HepG2 (cell line): ENCODE measurements around the gene GON4L. TPM values are rescaled to one million over a fixed set of nuclear protein-coding genes. Genes with fewer than 3 reads are reported as not detected.
A peak's percentile ranks its signal among the peaks of the same experiment; 100 is the strongest.

Experiments
- CHD2 ChIP-seq: IDR thresholded peaks from 2 replicates; pipeline ENCODE4 v1.6.1; 2011; ENCODE audit warnings: low read depth, low read length, improper control_type of control experiment
- DNMT1 ChIP-seq: sonication (generic); formaldehyde crosslinking; IDR thresholded peaks from 2 replicates; pipeline ENCODE4 v1.5.1; 2020; ENCODE audit warnings: mild to moderate bottlenecking, missing genetic modification reagents
- FLYWCH1 ChIP-seq: sonication (generic); formaldehyde crosslinking; IDR thresholded peaks from 2 replicates; pipeline ENCODE4 v1.8.1; 2023; ENCODE audit warnings: mild to moderate bottlenecking, missing genetic modification reagents
- FOXC1 ChIP-seq: sonication (generic); formaldehyde crosslinking; IDR thresholded peaks from 2 replicates; pipeline ENCODE4 v1.8.0; 2022; ENCODE audit warnings: mild to moderate bottlenecking, missing genetic modification reagents, borderline replicate concordance
- GFI1 ChIP-seq: sonication (generic); formaldehyde crosslinking; IDR thresholded peaks from 2 replicates; pipeline ENCODE4 v1.5.0; 2020; ENCODE audit warnings: missing genetic modification reagents, mild to moderate bottlenecking, borderline replicate concordance
- HCFC1 ChIP-seq: fragments of 150-350 bp; IDR thresholded peaks from 2 replicates; pipeline ENCODE4 v1.6.1; 2014; ENCODE audit warnings: low read depth, low read length
- HNF4G ChIP-seq, 2 experiments: sonication (generic) in 1 of 2; formaldehyde crosslinking in 1 of 2; IDR thresholded peaks; 2 replicates each; pipeline versions ENCODE4 v1.4.0 to v1.6.1; 2011 to 2020; ENCODE audit warnings: borderline replicate concordance in 2 of 2, low read depth in 2 of 2, mild to moderate bottlenecking in 2 of 2, low read length in 1 of 2, missing genetic modification reagents in 1 of 2, moderate library complexity in 1 of 2
- RXRA ChIP-seq: sonication (generic); formaldehyde crosslinking; IDR thresholded peaks from 2 replicates; pipeline ENCODE4 v1.5.1; 2020; ENCODE audit warnings: missing genetic modification reagents
- SRSF1 ChIP-seq: fragments of 200-400 bp; formaldehyde crosslinking; optimal IDR thresholded peaks from 2 replicates; pipeline ENCODE3; 2017; ENCODE audit warnings: mild to moderate bottlenecking, low read depth, low read length, moderate library complexity
- TBL1XR1 ChIP-seq: fragments of 150-350 bp; IDR thresholded peaks from 2 replicates; pipeline ENCODE4 v1.6.1; 2014; ENCODE audit warnings: borderline replicate concordance, low read length; ENCODE audit not compliant: partially characterized antibody
- U2AF2 ChIP-seq: fragments of 200-400 bp; formaldehyde crosslinking; IDR thresholded peaks from 2 replicates; pipeline ENCODE4 v1.6.1; 2017; ENCODE audit warnings: low read depth, mild to moderate bottlenecking, low read length
- ZFX ChIP-seq: sonication (generic); formaldehyde crosslinking; IDR thresholded peaks from 2 replicates; pipeline ENCODE4 v1.4.0; 2020; ENCODE audit warnings: mild to moderate bottlenecking, low read depth, missing genetic modification reagents, moderate library complexity
- ZNF232 ChIP-seq: sonication (generic); formaldehyde crosslinking; IDR thresholded peaks from 2 replicates; pipeline ENCODE4 v1.4.0; 2020; ENCODE audit warnings: missing genetic modification reagents, borderline replicate concordance
- ZNF256 ChIP-seq: sonication (generic); formaldehyde crosslinking; conservative IDR thresholded peaks from 2 replicates; pipeline ENCODE4 v1.4.0; 2020; ENCODE audit warnings: missing genetic modification reagents
- ZNF296 ChIP-seq: sonication (generic); formaldehyde crosslinking; conservative IDR thresholded peaks from 2 replicates; pipeline ENCODE4 v1.5.0; 2020; ENCODE audit warnings: mild to moderate bottlenecking, missing genetic modification reagents
- ZNF343 ChIP-seq: sonication (generic); formaldehyde crosslinking; IDR thresholded peaks from 2 replicates; pipeline ENCODE4 v1.4.0; 2020; ENCODE audit warnings: mild to moderate bottlenecking, missing genetic modification reagents
- ZNF44 ChIP-seq: sonication (generic); formaldehyde crosslinking; IDR thresholded peaks from 2 replicates; pipeline ENCODE4 v1.5.1; 2020; ENCODE audit warnings: mild to moderate bottlenecking, missing genetic modification reagents
- ZNF557 ChIP-seq: sonication (generic); formaldehyde crosslinking; IDR thresholded peaks from 2 replicates; pipeline ENCODE4 v1.4.0; 2020; ENCODE audit warnings: missing genetic modification reagents
- ZNF564 ChIP-seq: sonication (generic); formaldehyde crosslinking; IDR thresholded peaks from 2 replicates; pipeline ENCODE4 v1.8.1; 2023; ENCODE audit warnings: mild to moderate bottlenecking, missing genetic modification reagents
- ZNF75D ChIP-seq: sonication (generic); formaldehyde crosslinking; IDR thresholded peaks from 2 replicates; pipeline ENCODE4 v1.8.1; 2023; ENCODE audit warnings: missing genetic modification reagents, mild to moderate bottlenecking, borderline replicate concordance
- ZNF790 ChIP-seq: sonication (generic); formaldehyde crosslinking; IDR thresholded peaks from 2 replicates; pipeline ENCODE4 v1.8.0; 2022; ENCODE audit warnings: missing genetic modification reagents, mild to moderate bottlenecking, borderline replicate concordance
- ZNF841 ChIP-seq: sonication (generic); formaldehyde crosslinking; IDR thresholded peaks from 2 replicates; pipeline ENCODE4 v1.8.1; 2023; ENCODE audit warnings: missing genetic modification reagents, borderline replicate concordance
- polyA plus RNA-seq, 8 experiments: library from polyadenylated mRNA; depleted of rRNA in 3 of 8; stranded (reverse) in 7 of 8; unstranded in 1 of 8; fragments of >200 nt; fragmentation: Illumina TruSeq in 4 of 8; extraction: Trizol in 4 of 8; gene quantifications; 2 replicates each; pipeline versions ENCODE4 v1.2.1 to v1.2.3, GENCODE V29; 2011 to 2016; ENCODE audit warnings: low read depth in 4 of 8, missing spikeins in 1 of 8, mixed read lengths in 1 of 8; ENCODE audit not compliant: insufficient read depth in 1 of 8
- total RNA-seq, 5 experiments: library from RNA; depleted of rRNA; stranded (reverse); fragments of >200 nt; fragmentation: Illumina TruSeq; extraction: Trizol; gene quantifications; 2 replicates each; pipeline ENCODE4 v1.2.3, GENCODE V29; 2016; ENCODE audit warnings: low read depth in 1 of 5
- TF ChIP-seq, protein P1 (sequence below): sonication (generic); formaldehyde crosslinking; IDR thresholded peaks from 2 replicates; pipeline ENCODE4 v1.4.0; 2020; ENCODE audit warnings: mild to moderate bottlenecking, low read depth, missing genetic modification reagents
- TF ChIP-seq, protein P2 (sequence below): sonication (generic); formaldehyde crosslinking; IDR thresholded peaks from 2 replicates; pipeline ENCODE4 v1.4.0; 2020; ENCODE audit warnings: mild to moderate bottlenecking, missing genetic modification reagents, borderline replicate concordance
- TF ChIP-seq, protein P3 (sequence below): sonication (generic); formaldehyde crosslinking; IDR thresholded peaks from 2 replicates; pipeline ENCODE4 v1.8.0; 2022; ENCODE audit warnings: mild to moderate bottlenecking, missing genetic modification reagents; ENCODE audit not compliant: insufficient replicate concordance

GON4L gene
- total and polyA plus RNA-seq, 2 of the 13 experiments (the other 11 are each of a cell fraction or from before 2014, with no cell fraction given), result 14.6 to 19.6 TPM

DNA sequence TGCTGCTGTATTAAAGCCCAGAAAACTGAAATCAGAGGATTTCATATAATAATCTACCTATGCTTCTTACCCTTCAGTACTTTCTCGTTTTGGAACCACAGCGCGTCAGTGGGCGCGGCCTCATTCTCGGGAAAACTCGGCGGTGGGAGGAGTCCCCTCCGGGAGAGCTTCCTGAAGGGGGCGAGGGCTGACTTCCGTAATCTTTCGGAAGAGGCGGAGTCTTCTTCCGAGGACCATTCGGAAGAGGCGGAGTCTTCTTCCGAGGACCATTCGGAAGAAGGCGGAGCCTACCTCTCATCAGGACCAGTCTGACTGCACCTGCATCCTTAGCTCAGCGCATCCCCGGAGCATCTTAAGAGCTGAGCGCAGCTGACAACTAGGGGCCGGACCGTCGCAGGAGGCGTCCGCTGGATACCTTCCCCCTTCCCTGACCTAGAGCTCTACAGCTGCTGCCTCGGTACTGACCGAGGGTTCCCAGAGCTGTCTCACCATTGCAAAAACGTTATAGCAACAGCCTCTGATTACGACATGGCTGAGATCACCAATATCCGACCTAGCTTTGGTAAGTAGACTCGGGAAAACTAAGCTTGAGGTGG is 2.3 kb upstream of the GON4L start, which contains the start of gene SYT11 (continued):
- TF ChIP-seq, protein P1, sequence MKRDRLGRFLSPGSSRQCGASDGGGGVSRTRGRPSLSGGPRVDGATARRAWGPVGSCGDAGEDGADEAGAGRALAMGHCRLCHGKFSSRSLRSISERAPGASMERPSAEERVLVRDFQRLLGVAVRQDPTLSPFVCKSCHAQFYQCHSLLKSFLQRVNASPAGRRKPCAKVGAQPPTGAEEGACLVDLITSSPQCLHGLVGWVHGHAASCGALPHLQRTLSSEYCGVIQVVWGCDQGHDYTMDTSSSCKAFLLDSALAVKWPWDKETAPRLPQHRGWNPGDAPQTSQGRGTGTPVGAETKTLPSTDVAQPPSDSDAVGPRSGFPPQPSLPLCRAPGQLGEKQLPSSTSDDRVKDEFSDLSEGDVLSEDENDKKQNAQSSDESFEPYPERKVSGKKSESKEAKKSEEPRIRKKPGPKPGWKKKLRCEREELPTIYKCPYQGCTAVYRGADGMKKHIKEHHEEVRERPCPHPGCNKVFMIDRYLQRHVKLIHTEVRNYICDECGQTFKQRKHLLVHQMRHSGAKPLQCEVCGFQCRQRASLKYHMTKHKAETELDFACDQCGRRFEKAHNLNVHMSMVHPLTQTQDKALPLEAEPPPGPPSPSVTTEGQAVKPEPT, result no peak
- TF ChIP-seq ZNF557, result no peak
- TF ChIP-seq ZNF296, result no peak
- TF ChIP-seq TBL1XR1, result no peak
- TF ChIP-seq HCFC1, result peak; percentile 14; the same call in 1 of the 2 replicates
- no peak for TF ChIP-seq ZNF75D
- no peak for TF ChIP-seq ZNF232 (CRISPR knock-in tag)
- no peak for TF ChIP-seq HNF4G (IDR thresholded peaks at IDR 0.05; ENCODE audit: borderline replicate concordance, low read depth, low read length)
- no peak for TF ChIP-seq HNF4G (CRISPR knock-in tag; IDR thresholded peaks at IDR 0.05; ENCODE audit: borderline replicate concordance, low read depth)
- TF ChIP-seq FLYWCH1 (CRISPR knock-in tag), result no peak
- no peak for TF ChIP-seq CHD2
- no peak for TF ChIP-seq ZNF256 (CRISPR knock-in tag)
- TF ChIP-seq, protein P2, sequence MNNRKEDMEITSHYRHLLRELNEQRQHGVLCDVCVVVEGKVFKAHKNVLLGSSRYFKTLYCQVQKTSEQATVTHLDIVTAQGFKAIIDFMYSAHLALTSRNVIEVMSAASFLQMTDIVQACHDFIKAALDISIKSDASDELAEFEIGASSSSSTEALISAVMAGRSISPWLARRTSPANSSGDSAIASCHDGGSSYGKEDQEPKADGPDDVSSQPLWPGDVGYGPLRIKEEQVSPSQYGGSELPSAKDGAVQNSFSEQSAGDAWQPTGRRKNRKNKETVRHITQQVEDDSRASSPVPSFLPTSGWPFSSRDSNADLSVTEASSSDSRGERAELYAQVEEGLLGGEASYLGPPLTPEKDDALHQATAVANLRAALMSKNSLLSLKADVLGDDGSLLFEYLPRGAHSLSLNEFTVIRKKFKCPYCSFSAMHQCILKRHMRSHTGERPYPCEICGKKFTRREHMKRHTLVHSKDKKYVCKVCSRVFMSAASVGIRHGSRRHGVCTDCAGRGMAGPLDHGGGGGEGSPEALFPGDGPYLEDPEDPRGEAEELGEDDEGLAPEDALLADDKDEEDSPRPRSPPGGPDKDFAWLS (CRISPR knock-in tag), result no peak
- TF ChIP-seq ZNF790 (CRISPR knock-in tag), result no peak
- TF ChIP-seq FOXC1 (CRISPR knock-in tag), result no peak
- TF ChIP-seq, protein P3, sequence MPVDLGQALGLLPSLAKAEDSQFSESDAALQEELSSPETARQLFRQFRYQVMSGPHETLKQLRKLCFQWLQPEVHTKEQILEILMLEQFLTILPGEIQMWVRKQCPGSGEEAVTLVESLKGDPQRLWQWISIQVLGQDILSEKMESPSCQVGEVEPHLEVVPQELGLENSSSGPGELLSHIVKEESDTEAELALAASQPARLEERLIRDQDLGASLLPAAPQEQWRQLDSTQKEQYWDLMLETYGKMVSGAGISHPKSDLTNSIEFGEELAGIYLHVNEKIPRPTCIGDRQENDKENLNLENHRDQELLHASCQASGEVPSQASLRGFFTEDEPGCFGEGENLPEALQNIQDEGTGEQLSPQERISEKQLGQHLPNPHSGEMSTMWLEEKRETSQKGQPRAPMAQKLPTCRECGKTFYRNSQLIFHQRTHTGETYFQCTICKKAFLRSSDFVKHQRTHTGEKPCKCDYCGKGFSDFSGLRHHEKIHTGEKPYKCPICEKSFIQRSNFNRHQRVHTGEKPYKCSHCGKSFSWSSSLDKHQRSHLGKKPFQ (CRISPR knock-in tag), result no peak
- no peak for TF ChIP-seq RXRA
- no peak for TF ChIP-seq ZNF343 (CRISPR knock-in tag)
- no peak for TF ChIP-seq SRSF1
- TF ChIP-seq ZNF841 (CRISPR knock-in tag), result no peak
- no peak for TF ChIP-seq DNMT1 (CRISPR knock-in tag)
- TF ChIP-seq GFI1, result no peak
- TF ChIP-seq U2AF2, result no peak
- TF ChIP-seq ZFX (CRISPR knock-in tag), result no peak
- TF ChIP-seq ZNF44, result no peak
- no peak for TF ChIP-seq ZNF564 (CRISPR knock-in tag)
